CD4-positive, alpha-beta T cell treated with Interleukin-10 for 1 hour (primary cell): Measurements from ENCODE around the gene ADGRA1.
"Not testable (repeated sequence)": the region's sequence is repeated elsewhere in the genome, so short reads cannot be mapped to it uniquely, and the experiment has no call there.

Source experiments
- DNase-seq: peaks from one replicate; pipeline ENCODE4 v3.0.0-alpha.2; 2020

ADGRA1 gene

DNA sequence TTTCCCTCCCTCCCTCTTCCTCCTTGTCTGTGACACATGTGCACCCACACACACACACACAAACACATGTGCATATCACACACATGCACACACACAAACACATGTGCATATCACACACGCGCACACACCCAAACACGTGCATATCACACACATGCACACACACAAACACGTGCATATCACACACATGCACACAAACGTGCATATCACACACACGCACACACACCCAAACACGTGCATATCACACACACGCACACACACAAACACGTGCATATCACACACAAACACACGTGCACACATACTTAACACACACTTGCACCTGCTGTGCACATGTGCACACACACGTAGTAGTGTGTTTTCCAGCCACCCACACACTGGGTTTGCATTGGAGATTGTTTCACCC lies 42.9 kb downstream of the ADGRA1 start:
- no peak for DNase-seq

- DNase-seq, result no peak
Observed at GRCh38 chr10:133131053-133131452, 43.3 kb downstream of the ADGRA1 start.

- no peak for DNase-seq
Observed at GRCh38 chr10:133131734-133132472, 44.2 kb downstream of the ADGRA1 start.

GRCh38 chr10:133132473-133133291 lies 45.0 kb downstream of the ADGRA1 start:
- DNase-seq, result no peak

DNA sequence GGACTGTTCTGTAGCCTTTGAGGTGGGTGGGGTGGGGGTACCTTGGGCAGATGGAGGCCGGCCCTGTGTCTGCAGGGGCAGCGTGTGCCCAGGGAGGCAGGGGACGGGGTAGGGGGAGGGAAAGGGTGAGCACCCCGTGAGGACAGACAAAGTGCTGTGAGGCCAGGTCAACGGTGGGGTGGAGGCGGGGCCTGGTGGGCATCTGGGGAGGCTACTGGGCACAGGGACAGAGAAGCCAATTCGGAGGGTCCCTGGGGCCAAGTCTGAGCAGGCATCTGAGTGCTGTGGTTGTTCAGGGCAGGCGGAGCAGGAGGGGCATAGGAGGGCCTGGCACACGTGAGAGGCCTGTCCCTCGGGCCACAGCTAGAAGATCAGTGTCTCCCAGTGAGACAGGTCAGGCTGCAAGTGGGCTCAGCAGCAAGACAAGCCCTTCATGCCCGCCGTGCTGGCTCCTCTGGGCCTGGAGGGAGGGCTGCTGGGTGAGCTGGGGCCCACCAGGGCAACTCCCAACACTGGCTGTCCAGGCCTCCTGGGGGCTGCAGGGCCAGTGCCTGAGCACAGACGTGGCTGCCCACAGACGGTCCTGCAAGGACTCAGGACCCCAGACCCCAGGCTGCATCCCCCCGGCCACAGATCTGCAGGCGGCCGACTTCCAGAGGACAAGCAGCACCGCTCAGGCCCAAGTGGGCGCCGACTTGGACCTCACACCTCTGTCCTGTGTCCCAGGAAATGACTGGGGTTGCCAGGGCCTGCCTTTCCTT lies 45.9 kb downstream of the ADGRA1 start:
- no peak for DNase-seq

- DNase-seq, result no peak
Observed at GRCh38 chr10:133134411-133135115, 46.8 kb downstream of the ADGRA1 start.

GRCh38 chr10:133135116-133135465 lies 47.4 kb downstream of the ADGRA1 start:
- DNase-seq, result no peak

GRCh38 chr10:133137486-133138145 lies 49.9 kb downstream of the ADGRA1 start:
- DNase-seq, result not testable (repeated sequence)

GRCh38 chr10:133139551-133140065 lies 51.9 kb downstream of the ADGRA1 start:
- no peak for DNase-seq

- no peak for DNase-seq
Observed at GRCh38 chr10:133140417-133141143, 52.9 kb downstream of the ADGRA1 start.

- DNase-seq, result no peak
Observed at GRCh38 chr10:133141144-133141957, 53.6 kb downstream of the ADGRA1 start.

DNA sequence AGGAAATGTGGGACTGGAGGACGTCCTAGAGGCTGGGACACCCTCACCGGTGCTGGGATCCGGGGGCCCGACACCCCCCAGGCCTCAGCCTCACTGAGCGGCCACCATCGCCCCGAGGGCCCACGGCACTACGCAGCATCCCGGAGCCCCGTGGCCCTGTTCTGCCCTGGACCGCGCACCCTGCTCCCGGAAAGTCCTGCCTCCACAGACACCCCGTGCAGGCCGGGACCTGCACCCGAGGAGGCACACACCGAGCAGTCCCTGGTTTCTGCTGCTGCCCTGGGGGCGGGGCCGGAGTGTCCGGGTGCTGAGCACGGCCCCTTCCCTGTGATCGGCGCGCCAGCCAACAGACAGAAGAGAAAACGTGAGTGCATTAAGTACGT lies 54.2 kb downstream of the ADGRA1 start:
- no peak for DNase-seq

DNA sequence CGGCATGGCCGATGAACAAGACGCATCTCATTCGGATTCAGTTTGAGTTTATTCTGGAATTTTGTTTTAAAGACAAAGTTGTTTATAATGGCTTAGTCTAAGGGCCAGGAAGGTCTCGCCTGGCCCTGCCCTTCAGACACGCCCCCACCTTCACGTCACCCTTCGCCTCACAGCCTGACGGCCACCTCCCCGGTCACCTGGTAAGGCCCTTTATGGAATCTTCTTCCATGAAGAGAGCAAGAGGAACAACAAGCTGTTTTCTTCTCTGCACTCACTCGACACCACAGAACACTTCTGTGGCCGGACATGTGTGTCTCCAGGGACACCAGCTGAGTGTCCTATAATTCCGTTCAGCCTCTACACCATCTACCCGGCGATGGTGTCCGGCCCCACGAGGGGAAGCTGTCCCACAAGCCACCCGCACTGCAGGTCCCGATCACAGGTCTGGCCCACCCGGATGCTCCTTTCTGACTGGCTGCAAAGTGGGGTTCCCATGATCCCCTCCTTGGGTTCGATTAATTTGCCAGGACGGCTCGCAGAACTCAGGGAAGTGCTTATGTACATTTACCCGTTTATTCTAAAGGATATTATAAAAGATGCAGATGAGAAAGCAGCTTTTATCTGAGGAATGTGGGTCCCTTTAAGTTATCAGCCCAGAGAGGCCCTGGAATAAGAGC lies 54.9 kb downstream of the ADGRA1 start:
- DNase-seq, result no peak

GRCh38 chr10:133143200-133143533 lies 55.4 kb downstream of the ADGRA1 start:
- DNase-seq, result no peak

DNA sequence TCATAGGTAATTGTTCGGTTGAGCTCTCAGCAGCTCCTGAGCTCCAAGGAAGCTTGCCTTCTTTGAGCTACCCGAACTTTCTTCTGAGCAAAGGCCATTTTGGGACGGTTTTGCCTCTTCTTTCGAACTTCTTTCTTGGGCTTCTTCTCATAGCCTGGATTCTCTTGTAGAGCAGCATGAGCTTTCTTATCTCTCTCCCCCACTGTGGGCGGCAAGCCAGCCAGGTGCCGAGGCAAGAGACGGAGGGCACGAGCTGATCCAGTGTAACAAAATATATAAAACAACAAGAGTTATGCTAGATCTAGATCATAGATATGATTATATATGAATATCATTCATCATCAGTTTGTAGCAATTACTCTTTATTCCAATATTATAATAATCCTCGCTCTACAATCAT lies 55.8 kb downstream of the ADGRA1 start:
- no peak for DNase-seq

GRCh38 chr10:133144771-133145170 lies 57.0 kb downstream of the ADGRA1 start:
- no peak for DNase-seq

GRCh38 chr10:133150226-133150625 lies 62.5 kb downstream of the ADGRA1 start:
- no peak for DNase-seq

DNA sequence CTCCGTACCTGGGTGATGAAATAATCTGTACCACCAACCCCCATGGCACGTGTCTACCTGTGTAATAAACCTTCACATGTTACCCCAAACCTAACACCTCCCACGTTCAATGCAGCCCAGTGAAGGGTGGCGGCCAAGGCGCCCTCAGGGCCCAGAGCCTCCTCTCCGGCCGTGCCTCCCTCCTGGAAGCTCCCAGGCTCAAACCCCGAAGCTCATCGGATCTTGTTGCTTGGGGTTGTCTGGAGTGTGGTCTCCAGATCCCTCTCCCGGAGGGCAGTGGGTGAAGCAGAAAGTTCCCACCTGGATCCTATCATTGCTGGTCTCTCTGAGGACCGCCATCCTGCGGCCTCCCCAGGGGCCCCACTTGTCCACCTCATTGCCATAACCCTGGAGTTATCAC lies 62.9 kb downstream of the ADGRA1 start:
- DNase-seq, result no peak

- DNase-seq, result not testable (repeated sequence)
Observed at GRCh38 chr10:133151071-133151470, 63.3 kb downstream of the ADGRA1 start.

- no peak for DNase-seq
Observed at GRCh38 chr10:133151543-133151972, 63.8 kb downstream of the ADGRA1 start.
